ENCODE data around the gene CDC42.

DNA sequence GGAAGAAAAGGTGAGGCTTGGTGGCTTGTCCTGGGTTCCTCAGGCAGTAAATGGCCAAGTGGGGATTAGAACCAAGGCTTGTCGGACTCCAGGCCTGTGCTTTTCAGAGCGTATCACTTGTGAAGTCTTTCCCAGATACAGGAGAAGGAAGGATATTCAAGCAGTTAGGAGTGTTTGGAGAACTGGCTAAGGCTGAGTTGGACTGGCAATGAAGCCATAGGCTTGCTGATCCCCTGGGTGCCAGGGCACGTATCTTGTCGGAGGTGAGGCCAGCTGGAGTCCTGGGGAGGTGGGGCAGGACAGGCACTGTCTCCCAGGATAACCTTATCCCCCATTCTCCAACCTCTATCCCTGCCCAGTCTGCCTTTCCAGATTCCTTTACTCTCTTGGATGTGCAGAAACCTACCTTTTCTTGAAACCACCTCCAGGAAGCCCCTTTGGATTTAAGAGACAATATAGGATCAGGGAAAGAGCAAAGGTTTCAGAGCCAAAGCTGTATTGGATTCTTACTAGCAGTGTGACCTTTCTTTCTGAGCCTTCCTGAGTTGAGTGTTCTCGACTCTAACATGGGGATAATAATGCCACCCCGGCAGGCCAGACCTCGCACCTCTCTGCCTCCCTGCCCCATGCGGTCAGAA lies 72.2 kb downstream of the CDC42 start:
- no peak for TF ChIP-seq RAD21 (IDR thresholded peaks at IDR 0.05; ENCODE audit: low read depth)
- no peak for TF ChIP-seq TAF1 (IDR thresholded peaks at IDR 0.05; ENCODE audit: low read depth)
- TF ChIP-seq ZBTB7A (IDR thresholded peaks at IDR 0.05; ENCODE audit: low read depth), result no peak
- TF ChIP-seq, protein P1, sequence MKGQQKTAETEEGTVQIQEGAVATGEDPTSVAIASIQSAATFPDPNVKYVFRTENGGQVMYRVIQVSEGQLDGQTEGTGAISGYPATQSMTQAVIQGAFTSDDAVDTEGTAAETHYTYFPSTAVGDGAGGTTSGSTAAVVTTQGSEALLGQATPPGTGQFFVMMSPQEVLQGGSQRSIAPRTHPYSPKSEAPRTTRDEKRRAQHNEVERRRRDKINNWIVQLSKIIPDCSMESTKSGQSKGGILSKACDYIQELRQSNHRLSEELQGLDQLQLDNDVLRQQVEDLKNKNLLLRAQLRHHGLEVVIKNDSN (IDR thresholded peaks at IDR 0.05), result no peak
- no peak for TF ChIP-seq EGR1 (IDR thresholded peaks at IDR 0.05)
- TF ChIP-seq CEBPB (IDR thresholded peaks at IDR 0.05), result no peak
- no peak for TF ChIP-seq YY1 (IDR thresholded peaks at IDR 0.05; ENCODE audit: low read depth)

All from Ishikawa (cell line).